GM18870 (cell line): ENCODE data around the gene EMILIN2.
"Not testable (repeated sequence)": the region's sequence is repeated elsewhere in the genome, so short reads cannot be mapped to it uniquely, and the experiment has no call there.

Experiments
- ATAC-seq: cut with Tn5 transposase; IDR thresholded peaks from one replicate; pipeline ENCODE4 v1.9.1; 2021; ENCODE audit warnings: moderate library complexity; ENCODE audit not compliant: unreplicated experiment

EMILIN2 gene

GRCh38 chr18:2846636-2847316, at the start of gene EMILIN2:
Gene EMILIN2, plus strand, starts transcription at chr18:2847006. Its CDS starts 183 bp downstream, at chr18:2847189.
- ATAC-seq: no peak

- no peak for ATAC-seq
These were observed 48.9 kb upstream of the EMILIN2 start for GRCh38 chr18:2797951-2798350.

- ATAC-seq: no peak
These were observed 47.4 kb upstream of the EMILIN2 start for GRCh38 chr18:2799369-2799768.

GRCh38 chr18:2805970-2806943, 40.5 kb upstream of the EMILIN2 start:
- ATAC-seq: no peak

GRCh38 chr18:2808640-2809039, 38.2 kb upstream of the EMILIN2 start:
- not testable (repeated sequence) for ATAC-seq

DNA sequence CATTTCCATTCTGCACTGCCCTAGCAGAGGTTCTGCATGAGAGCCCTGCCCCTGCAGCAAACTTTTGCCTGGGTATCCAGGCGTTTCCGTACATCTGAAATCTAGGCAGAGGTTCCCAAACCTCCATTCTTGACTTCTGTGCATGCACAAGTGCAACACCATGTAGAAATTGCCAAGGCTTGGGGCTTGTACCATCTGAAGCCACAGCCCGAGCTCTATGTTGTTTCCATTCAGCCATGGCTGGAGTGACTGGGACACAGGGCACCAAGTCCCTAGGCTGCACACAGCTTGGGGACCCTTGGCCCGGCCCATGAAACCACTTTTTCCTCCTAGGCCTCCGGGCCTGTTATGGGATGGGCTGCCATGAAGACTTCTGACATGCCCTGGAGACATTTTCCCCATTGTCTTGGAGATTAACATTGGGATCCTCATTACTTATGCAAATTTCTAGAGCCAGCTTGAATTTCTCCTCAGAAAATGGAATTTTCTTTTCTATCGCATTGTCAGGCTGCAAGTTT, 37.1 kb upstream of the EMILIN2 start:
- ATAC-seq: not testable (repeated sequence)

- no peak for ATAC-seq
These were observed 35.4 kb upstream of the EMILIN2 start for GRCh38 chr18:2811416-2811815.

DNA sequence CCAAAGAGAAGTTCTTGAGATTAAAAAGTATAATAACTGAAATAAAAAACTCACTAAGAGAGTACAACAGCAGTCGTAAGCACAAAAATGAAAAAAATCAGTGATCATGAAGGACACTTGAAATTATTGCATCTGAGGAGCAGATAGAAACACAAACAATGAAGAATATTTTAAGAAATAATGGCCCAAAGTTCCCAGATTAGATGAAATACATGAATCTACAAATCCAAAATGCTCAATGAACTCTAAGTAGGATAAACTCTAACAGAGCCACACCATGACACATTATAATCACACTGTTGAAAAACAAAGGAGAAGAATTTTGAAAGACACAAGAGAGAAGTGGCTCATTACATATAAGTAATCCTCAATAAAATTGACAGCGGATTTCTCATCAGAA, 31.9 kb upstream of the EMILIN2 start:
- ATAC-seq: no peak

- ATAC-seq: no peak
These were observed 28.5 kb upstream of the EMILIN2 start for GRCh38 chr18:2818281-2818680.

GRCh38 chr18:2821695-2822094, 25.1 kb upstream of the EMILIN2 start:
- ATAC-seq: no peak

DNA sequence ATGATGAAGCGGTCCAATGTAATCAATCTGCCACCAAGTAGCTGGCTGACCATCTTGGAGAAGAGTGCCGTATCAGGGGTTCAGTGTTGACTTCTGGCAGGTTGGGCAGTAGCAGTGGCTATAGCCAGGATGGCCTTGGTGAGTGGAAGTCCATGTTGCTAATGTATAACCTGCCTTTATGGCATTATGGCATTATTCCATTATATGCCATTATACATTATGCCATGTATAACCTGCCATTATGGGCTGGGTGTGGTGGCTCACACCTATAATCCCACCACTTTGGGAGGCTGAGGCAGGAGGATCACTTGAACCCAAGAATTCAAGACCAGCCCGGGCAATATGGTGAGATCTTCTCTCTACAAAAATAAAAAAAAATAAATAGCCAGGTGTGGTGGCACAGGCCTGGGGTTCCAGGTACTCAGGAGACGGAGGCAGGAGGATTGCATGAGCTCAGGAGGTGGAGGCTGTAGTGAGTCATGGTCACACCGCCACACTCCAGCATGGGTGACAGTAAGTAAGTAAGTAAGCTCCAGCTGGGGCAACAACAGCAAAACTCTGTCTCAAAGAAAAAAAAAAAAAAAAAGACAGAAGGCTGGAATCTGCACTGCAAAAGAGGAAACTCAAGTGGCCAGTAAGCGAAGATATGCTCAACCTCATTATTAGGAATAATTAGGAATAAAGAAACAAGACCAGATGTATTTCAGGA, 24.4 kb upstream of the EMILIN2 start:
- no peak for ATAC-seq

GRCh38 chr18:2823202-2823601, 23.6 kb upstream of the EMILIN2 start:
- no peak for ATAC-seq

GRCh38 chr18:2823966-2824365, 22.8 kb upstream of the EMILIN2 start:
- no peak for ATAC-seq

DNA sequence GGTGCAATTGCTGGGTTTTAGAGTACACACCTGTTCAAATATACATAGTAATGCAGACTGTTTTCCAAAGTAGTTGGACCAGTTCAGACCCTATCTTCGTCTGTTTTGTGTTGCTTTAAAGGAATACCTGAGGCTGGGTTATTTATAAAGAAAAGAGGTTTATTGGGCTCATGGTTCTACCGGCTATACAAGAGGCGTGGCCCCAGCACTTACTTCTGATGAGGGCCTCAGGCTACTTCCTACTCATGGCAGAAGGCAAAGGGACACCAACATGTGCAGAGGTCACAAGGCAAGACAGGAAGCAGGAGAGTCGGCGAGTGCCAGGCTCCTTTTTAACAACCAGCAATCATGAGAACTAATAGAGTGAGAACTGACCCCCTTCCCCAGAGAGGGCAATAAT, 21.9 kb upstream of the EMILIN2 start:
- ATAC-seq: no peak

- no peak for ATAC-seq
These were observed 21.1 kb upstream of the EMILIN2 start for GRCh38 chr18:2825613-2826175.

DNA sequence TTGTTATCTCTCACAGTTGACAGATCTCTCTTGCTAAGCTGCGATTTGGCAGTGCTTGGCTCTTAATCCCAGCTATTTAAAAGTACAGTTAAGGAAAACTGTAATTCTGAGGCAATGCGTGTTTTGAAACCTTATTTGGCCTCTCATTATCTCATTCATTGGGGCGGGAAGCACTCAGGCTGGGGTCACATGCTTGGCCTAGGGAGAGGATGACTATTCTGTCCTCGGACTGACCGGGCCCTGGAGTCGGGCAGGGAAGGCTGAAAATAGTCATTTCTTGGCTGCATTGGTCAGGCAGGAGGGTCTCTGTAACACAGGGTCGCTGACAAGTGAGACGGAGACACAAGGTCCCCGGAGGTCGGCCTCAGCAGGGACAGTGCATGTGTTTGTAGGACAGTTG, 20.2 kb upstream of the EMILIN2 start:
- no peak for ATAC-seq

- no peak for ATAC-seq
These were observed 19.7 kb upstream of the EMILIN2 start for GRCh38 chr18:2827061-2827460.

DNA sequence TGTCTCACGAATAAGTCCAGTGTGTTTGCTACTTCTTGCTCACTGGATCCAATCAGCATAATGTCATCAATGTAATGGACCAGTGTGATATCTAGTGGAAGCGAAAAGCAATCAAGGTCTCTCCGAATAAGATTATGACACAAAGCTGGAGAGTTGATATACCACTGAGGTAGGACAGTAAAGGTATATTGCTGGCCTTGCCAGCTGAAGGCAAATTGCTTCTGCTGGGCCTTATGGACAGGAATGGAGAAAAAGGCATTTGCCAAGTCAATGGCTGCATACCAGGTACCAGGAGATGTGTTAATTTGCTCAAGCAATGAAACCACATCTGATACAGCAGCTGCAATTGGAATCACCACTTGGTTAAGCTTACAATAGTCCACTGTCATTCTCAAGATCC, 10.7 kb upstream of the EMILIN2 start:
- not testable (repeated sequence) for ATAC-seq

DNA sequence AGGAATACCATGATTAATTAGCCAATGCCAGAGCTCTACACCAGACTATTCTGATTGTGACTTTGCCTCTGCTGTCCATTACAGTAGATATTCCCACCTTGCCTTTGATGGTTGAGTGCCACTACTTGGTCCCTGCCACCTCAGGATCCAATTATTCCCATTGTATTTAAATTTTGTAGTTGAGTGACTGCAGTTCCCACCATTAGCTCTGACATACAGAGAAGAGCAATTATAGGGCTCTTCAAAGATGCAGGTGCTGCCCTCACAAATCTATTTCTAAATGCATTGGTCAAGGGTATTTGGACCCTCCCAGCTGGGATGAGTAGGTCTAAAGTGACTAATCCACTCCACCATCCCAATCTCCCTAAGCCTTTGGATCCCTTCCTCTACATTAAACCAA, 9.5 kb upstream of the EMILIN2 start:
- ATAC-seq: not testable (repeated sequence)

- no peak for ATAC-seq
These were observed 7.6 kb upstream of the EMILIN2 start for GRCh38 chr18:2839202-2839601.

DNA sequence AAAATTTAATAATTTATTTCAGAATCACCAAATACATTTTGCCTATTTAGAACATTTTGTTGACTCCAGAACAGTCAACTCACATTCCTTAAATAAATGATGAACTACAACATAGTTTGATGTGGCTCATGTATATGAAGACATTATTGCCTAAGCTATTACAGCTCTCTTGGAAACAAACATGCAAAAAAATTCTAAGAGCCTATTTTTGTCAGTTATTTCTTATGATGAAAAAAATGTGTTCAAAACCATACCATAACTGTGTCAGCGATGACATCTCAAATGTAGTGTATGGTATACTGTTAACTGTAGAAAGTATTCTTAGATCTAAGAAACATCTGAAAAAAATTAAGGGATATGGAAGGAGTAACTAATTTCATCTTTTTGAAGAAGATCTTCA, 6.3 kb upstream of the EMILIN2 start:
- ATAC-seq: no peak
